ENCODE data around the gene ZNF423.

GRCh38 chr16:49485663-49486062 lies 370.2 kb downstream of the ZNF423 start:
- TF ChIP-seq GATA2 (IDR thresholded peaks at IDR 0.05; ENCODE audit: low read depth, low read length) (no peak), GATA3 (IDR thresholded peaks at IDR 0.05; ENCODE audit: low read depth, low read length) (no peak)

All from SH-SY5Y (cell line).